Osteoblast (primary cell): ENCODE results near the gene VWA1. TPM values are rescaled to one million over a fixed set of nuclear protein-coding genes. Genes with fewer than 3 reads are reported as not detected.

Experiments used
- DNase-seq: peaks from one replicate; pipeline ENCODE4 v3.0.0; 2011; ENCODE audit warnings: low spot score, mixed read lengths; ENCODE audit not compliant: insufficient read length; ENCODE audit errors: missing footprints
- H2AFZ ChIP-seq: 2 replicates; pipeline ENCODE4 v1.6.0; 2011; ENCODE audit warnings: mild to moderate bottlenecking, low read length
- H3K27ac ChIP-seq: 2 replicates; pipeline ENCODE4 v1.5.1; 2011; ENCODE audit warnings: mild to moderate bottlenecking, low read depth, low read length, moderate library complexity
- H3K27me3 ChIP-seq: 2 replicates; pipeline ENCODE4 v1.6.0; 2012; ENCODE audit warnings: mild to moderate bottlenecking, control low read depth, inconsistent platforms, low read length, moderate library complexity; ENCODE audit not compliant: insufficient read depth
- H3K36me3 ChIP-seq: 2 replicates; pipeline ENCODE4 v1.5.1; 2011; ENCODE audit warnings: mild to moderate bottlenecking, low read length, control low read depth, moderate library complexity; ENCODE audit not compliant: insufficient read depth
- H3K4me1 ChIP-seq: 2 replicates; pipeline ENCODE4 v1.5.1; 2011; ENCODE audit warnings: mild to moderate bottlenecking, low read length, control low read depth, moderate library complexity; ENCODE audit not compliant: insufficient read depth
- H3K4me2 ChIP-seq: 2 replicates; pipeline ENCODE4 v1.6.0; 2011; ENCODE audit warnings: mild to moderate bottlenecking, low read length; ENCODE audit not compliant: insufficient read depth
- H3K4me3 ChIP-seq: fragments of 200-600 bp; sonication (generic); 3 replicates; pipeline ENCODE4 v1.5.1; 2012; ENCODE audit warnings: mild to moderate bottlenecking, low read length, inconsistent platforms; ENCODE audit not compliant: insufficient read depth
- H3K79me2 ChIP-seq: 2 replicates; pipeline ENCODE4 v1.6.0; 2012; ENCODE audit warnings: mild to moderate bottlenecking, low read length, control low read depth, inconsistent platforms; ENCODE audit not compliant: insufficient read depth
- H3K9me3 ChIP-seq: 2 replicates; pipeline ENCODE4 v1.5.1; 2011; ENCODE audit warnings: low read depth, low read length, control low read depth
- H4K20me1 ChIP-seq: 2 replicates; pipeline ENCODE4 v1.6.0; 2012; ENCODE audit warnings: mild to moderate bottlenecking, low read length, control low read depth; ENCODE audit not compliant: insufficient read depth
- total RNA-seq: library from RNA; depleted of rRNA; stranded (reverse); fragments of >200 nt; gene quantifications from 2 replicates; pipeline ENCODE4 v1.2.3, GENCODE V29; 2012
- TF ChIP-seq, protein P1 (sequence below): IDR thresholded peaks from 2 replicates; pipeline ENCODE4 v1.5.1; 2011; ENCODE audit warnings: mild to moderate bottlenecking, low read depth, low read length, moderate library complexity; ENCODE audit errors: extremely low read depth

VWA1 gene
- total RNA-seq, 1 donor: 4.3 TPM

GRCh38 chr1:1420654-1421141 is 14.8 kb upstream of the VWA1 start:
- Histone ChIP-seq H2AFZ (no peak overlapping the region), H4K20me1 (no peaks in the 10 kb centered on the region), H3K27ac (no peak overlapping the region), H3K36me3 (no peaks in the 10 kb centered on the region), H3K4me2 (no peak overlapping the region), H3K79me2 (no peaks in the 10 kb centered on the region), H3K4me3 (no peak overlapping the region), H3K9me3 (no peaks in the 10 kb centered on the region), H3K27me3 (no peaks in the 10 kb centered on the region), H3K4me1 (peaks cover 7% of the 10 kb centered on the region)
- TF ChIP-seq, protein P1, sequence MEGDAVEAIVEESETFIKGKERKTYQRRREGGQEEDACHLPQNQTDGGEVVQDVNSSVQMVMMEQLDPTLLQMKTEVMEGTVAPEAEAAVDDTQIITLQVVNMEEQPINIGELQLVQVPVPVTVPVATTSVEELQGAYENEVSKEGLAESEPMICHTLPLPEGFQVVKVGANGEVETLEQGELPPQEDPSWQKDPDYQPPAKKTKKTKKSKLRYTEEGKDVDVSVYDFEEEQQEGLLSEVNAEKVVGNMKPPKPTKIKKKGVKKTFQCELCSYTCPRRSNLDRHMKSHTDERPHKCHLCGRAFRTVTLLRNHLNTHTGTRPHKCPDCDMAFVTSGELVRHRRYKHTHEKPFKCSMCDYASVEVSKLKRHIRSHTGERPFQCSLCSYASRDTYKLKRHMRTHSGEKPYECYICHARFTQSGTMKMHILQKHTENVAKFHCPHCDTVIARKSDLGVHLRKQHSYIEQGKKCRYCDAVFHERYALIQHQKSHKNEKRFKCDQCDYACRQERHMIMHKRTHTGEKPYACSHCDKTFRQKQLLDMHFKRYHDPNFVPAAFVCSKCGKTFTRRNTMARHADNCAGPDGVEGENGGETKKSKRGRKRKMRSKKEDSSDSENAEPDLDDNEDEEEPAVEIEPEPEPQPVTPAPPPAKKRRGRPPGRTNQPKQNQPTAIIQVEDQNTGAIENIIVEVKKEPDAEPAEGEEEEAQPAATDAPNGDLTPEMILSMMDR: no peak
- peak; percentile 89 for DNase-seq

DNA sequence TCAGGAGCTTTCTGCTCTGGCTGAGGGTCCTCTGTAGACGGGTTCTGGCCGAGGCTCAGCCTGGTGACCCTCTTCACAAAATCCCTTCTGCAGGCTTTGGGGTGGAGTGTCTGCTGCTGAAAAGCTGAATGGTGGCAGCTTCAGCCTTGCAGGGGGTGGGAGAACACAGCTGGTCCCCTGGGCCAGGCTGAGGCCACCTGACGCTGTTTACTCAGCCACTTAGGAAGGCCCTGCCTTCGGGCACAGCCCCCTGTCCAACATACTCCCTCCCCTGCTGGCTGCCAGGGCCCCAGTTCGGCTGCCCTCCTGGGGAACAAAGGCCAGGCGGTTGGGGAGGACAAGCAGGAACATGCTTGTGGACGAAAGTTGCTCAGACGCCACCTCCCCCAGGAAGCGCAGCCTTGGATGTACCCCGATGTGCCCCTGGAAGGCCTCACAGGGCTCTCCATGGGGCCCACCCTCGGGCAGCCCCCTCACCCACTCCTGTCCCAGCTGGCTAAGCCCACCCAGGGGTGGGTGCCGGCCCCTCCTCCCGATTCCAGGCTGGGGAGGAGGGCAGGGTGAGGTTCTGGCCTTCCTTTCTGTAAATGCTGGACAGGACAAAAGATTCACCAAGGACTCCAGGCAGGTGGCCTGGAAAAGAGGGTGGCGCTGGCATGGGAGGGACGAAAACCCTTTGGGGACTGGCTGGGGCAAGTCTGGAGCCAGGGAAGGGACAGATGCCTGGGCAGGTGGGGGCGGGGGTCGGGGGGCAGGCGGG is 14.2 kb upstream of the VWA1 start, which contains the start of gene ANKRD65:
ANKRD65 (minus strand) TSS at position 130 of the 760 bp plus-strand sequence. CDS start 271 bp downstream, outside the sequence.
- no peaks in the 10 kb centered on the region for H3K36me3 ChIP-seq
- H3K27ac ChIP-seq: no peak within 1 kb of the TSS
- H3K79me2 ChIP-seq: no peaks in the 10 kb centered on the region
- peak within 1 kb of the TSS; percentile 48 for H3K4me2 ChIP-seq
- H3K27me3 ChIP-seq: no peaks in the 10 kb centered on the region
- H4K20me1 ChIP-seq: no peaks in the 10 kb centered on the region
- H2AFZ ChIP-seq: no peak within 1 kb of the TSS
- DNase-seq: peak; percentile 76
- TF ChIP-seq, protein P1: no peak
- H3K9me3 ChIP-seq: no peaks in the 10 kb centered on the region
- peaks cover 7% of the 10 kb centered on the region for H3K4me1 ChIP-seq
- peak within 1 kb of the TSS; percentile 43 for H3K4me3 ChIP-seq

DNA sequence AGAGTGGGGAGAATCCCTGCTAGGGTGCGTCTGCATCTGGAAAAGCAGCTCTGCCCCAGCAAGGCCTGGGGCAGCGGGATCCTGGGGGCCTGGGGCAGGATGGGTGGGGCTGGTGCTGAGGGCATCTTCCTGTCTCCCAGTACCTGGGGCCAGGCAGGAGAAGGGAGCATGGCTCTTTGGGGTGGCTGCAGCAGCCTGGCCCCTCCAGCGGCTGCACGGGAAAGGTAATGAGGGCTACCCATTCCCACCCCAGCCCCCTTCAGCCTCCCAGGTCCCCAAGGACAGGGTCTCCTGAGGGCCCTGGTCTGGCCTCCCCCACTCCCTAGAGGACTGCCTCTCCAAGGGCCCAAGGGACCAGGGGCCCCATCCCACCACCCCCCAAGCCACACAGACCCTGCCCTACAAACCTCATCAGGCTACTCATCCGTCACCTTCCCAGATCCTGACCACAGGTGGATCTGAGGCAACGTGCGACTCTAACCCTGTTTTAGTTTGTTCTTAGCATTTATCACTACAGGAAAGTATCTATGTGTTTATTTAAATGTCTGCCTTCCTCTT is 13.5 kb upstream of the VWA1 start:
- TF ChIP-seq, protein P1: no peak
- Histone ChIP-seq H4K20me1 (no peaks in the 10 kb centered on the region), H3K27me3 (no peaks in the 10 kb centered on the region), H2AFZ (no peak overlapping the region), H3K4me2 (no peak overlapping the region), H3K4me1 (peaks cover 7% of the 10 kb centered on the region), H3K36me3 (no peaks in the 10 kb centered on the region), H3K27ac (no peak overlapping the region), H3K79me2 (no peaks in the 10 kb centered on the region), H3K9me3 (no peaks in the 10 kb centered on the region), H3K4me3 (no peak overlapping the region)
- DNase-seq: peak; percentile 83

GRCh38 chr1:1422465-1423244 is 12.8 kb upstream of the VWA1 start:
- no peak overlapping the region for H3K4me3 ChIP-seq
- no peaks in the 10 kb centered on the region for H3K79me2 ChIP-seq
- TF ChIP-seq, protein P1: no peak
- peaks cover 7% of the 10 kb centered on the region for H3K4me1 ChIP-seq
- H3K27me3 ChIP-seq: no peaks in the 10 kb centered on the region
- no peaks in the 10 kb centered on the region for H3K36me3 ChIP-seq
- peak overlapping the region; percentile 20 for H3K4me2 ChIP-seq
- H3K27ac ChIP-seq: no peak overlapping the region
- H3K9me3 ChIP-seq: no peaks in the 10 kb centered on the region
- peak overlapping the region; percentile 51 for H2AFZ ChIP-seq
- H4K20me1 ChIP-seq: no peaks in the 10 kb centered on the region
- peak; percentile 94 for DNase-seq
